DMS53 treated with DMSO at 0.1 percent for 48 hours (cell line): ENCODE measurements around the gene WNT5B.

Experiments
- DNase-seq: peaks from one replicate; lab custom pipeline; 2025; ENCODE audit not compliant: unreplicated experiment; lab: John Stamatoyannopoulos, UW

The WNT5B gene

DNA sequence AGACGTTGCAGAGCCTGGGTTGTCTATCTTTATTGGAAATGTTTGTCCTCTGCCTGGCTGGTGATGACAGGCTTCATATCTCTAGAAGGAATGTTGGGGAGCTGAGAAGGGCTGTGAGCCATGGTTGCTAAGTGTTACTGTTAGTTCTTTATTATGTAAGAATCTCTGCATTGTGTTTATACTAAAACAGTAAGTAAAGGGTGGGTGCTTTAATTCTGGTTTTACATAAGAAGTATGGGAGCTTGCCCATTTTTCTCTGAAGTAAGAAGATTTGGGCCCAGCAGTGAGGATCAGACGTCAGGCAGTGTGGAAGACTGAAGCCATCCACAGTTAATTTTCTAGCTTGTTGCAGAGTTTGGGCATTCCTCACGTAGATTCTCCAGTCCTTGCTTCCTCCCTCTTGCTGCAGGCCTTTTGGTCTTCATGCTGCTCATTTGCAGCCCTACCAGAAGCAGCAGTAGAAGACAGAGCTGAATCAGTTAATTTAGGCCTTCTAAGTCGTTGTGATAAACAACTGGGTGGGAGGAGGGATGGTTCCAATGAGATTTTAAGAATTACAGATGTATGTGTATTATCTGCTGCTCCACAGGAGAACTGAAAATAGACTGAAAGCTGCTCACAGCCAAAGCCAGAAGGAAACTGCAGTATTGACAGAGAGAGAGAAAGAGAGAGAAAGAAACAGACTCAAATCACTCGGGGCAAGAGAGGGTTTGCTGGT lies 21.4 kb downstream of the WNT5B start:
- DNase-seq, result no peak

DNA sequence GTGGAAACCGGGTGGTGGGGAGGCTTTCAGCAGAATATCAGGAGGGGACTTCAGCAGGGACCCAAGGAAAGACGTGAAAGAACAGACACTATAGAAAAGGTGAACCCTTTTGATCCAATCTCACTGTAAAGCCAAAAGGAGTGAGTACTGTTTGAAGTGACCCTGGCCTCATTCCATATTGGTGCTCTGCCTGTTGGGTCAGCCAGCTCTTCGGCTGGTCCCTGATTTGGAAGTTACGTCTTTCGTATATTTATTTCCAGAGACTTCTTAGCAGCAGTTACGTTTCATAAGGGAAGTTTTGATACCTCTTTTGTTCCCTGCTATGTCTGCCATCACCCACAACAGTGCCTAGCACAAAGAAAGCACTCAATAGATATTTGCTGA lies 21.9 kb downstream of the WNT5B start:
- DNase-seq, result no peak

DNA sequence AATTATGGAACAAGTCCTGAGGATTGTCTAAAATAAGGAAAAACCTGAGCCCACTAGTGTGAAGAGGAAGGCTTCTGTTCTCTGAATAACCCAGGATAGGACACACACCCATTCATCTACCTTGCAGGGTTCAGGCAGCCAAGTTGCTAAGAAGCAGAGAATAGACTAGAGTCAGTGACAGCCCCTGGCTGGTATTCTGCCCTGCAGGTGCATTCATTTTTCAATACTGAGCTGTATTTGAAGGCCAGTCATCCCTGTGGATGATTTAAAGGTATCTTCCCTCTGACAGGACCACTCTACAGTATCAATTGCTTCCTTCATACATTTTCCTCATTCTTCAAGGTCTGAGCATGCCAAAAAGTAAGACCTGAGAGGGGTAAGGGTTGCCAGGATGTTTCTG lies 22.9 kb downstream of the WNT5B start:
- DNase-seq, result no peak

DNA sequence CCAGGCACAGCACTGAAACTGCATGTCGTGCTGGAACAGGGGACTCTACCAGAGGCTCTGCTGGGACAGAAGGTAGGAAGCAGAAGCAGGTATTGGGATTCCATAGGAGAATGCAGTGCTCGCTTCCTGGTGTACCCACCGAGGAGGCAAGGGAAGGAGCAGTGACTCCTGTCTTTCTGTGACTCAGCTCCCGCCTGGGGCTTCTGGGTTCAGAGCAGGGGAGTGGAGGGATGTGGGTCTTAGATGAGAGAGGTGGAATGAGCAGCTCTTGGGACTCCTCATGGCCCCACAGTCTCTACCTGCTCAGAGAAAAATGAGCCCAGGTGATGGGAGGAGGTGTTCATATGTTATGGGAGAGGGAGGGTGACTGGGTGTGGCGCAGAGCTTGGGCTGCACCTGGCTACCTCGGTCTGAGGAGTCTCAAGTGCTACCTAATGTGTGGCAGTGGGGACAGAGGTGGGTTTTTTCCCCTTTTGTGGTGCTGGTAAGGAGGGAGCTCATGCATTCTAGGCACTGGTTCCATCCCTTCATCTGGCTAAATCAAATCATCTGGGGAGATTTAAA lies 26.3 kb downstream of the WNT5B start:
- DNase-seq, result no peak

DNA sequence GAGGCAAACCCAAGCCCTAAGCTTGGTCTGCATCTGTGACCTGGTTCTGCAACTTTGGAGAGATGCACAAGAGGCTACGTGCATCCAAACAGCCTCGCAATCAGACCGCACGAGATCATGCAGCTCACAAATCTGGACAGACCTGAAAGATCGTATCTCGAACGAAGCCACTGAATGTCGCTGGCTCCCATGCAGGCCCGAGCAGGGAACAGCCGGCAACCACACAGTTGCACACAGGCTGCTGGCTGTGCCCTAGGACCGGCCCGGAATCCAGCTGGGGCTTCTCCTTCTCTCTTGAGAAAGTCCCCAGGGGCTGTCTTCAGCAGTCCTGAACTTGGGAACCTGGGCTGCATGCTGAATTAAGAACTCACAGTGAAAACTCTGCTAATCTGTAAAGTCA lies 27.9 kb downstream of the WNT5B start:
- DNase-seq, result no peak

DNA sequence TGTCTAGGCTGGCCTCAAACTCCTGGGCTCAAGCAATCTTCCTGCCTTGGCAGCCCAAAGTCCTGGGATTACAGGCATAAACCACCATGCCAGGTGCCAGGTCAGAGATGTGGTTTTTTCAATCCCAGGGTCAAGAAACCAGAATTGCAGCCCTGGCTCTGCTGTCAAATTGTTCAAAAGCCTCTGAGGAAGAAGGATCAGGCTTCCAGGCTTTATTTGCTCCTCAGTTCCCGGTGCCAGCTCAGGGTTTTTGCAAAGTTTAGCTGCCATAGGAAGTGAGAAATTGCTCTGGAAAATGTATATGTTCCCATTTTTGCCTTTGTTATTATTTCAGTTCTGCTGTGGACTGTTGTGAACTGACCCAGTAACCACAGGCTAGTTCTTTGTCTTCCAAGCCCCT lies 28.7 kb downstream of the WNT5B start:
- DNase-seq, result no peak

DNA sequence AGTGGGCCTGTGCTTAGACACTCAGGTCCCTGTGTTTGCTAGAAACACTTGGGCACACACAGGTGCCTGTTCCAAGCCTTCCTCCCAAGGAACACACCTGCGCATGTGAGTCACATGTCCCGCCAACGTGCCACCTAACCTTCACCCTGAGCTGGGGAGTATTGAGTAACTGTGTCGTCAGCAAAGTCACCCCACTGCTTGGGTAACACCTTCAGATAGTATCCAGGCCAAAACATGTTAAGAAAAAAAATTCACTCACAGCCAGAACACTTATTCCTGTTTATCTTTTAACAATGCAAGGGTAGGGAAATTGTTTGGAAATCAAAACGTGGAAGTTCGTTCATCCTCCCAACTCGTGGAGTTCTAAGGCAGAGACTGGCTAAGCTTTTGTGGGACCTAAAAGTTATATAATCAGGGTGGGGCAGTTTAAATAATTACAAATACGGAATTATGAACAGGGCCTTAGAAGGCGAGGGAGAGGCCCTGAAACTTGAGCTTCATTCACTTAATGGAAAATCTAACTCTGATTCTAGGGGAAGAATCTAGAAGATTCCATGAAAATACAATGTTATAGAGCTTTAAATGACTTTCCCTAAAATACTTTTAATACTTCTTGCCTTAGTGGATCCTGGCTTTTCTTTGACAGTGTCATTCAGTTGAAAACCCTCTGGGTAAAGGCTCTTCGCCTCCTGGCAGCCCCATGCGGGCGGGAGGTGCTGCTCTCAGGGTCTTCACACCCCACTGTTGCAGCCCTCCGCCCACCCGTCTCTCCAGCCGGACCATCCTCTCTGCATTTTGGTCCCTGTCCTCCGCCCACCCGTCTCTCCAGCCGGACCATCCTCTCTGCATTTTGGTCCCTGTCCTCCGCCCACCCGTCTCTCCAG lies 31.5 kb downstream of the WNT5B start:
- no peak for DNase-seq

DNA sequence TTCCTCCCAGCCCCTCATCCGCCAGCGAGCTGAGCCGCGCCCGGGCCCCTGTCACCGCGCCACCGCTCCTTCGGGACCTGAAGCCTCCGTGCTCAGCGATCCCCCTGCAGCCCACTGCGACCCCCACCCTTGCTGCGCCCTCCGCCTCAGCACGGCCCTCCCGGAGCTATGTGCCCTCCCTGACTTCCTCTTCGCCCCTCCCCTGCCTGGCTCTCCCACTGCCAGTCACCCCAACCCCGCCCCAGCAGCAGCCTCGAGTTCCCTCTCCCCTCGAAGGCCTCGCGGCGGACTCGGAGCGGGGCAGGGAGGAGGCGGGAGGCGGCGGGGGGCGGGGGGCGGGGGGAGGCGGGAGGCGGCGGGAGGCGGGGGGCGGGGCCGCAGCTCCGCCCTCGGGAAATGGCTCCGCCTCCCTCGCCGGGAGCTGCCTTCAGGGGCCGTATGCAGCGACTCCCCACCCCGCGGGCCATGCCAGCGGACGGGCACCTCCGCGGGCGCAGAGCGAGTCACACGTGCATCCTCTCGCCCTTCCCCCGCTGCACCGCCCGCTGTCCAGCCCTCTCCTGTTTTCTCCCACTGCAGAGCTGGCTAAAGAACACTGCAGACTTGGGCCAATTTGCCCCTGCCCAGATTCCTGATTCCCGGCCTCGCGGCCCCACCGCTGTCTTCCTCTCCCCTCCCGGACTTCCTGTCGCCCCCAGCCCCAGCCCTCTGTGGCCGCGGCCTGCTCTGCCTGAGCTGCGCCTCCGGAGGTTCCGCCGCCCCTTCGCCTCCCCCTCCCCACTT lies 32.7 kb downstream of the WNT5B start:
- peak; percentile 97 for DNase-seq

DNA sequence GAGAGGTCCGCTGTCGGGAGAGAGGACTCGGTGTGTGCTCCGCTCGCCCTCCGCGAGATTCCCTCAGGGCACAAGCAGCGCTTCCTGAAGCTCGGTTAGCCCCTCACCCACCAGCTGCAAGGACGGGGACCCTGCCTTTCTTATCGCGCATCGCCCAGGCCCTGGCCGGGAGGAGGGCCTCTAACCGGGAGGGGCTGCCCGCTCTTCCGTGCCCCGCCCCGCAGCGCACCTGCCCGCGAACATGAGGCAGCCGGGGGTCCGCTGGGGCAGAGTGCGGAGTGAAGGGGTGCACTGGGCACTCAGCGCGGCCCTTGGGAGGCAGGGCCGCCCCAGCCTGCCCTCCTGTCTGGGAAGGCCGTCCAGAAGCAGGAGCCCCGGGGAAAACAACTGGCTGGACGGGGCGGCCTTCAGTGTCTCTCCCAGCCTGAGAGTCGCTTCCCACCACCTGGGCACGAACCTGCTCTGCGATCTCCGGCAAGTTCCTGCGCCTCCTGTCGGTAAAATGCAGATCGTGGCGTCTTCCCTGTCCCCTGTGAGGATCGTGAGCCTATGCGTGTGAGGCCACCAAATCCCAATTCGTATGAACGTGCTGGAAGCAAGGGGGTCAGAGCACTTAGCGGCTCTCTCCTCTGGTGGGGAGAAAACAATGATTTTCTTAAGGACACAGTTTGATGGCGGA lies 33.9 kb downstream of the WNT5B start:
- peak; percentile 86 for DNase-seq

DNA sequence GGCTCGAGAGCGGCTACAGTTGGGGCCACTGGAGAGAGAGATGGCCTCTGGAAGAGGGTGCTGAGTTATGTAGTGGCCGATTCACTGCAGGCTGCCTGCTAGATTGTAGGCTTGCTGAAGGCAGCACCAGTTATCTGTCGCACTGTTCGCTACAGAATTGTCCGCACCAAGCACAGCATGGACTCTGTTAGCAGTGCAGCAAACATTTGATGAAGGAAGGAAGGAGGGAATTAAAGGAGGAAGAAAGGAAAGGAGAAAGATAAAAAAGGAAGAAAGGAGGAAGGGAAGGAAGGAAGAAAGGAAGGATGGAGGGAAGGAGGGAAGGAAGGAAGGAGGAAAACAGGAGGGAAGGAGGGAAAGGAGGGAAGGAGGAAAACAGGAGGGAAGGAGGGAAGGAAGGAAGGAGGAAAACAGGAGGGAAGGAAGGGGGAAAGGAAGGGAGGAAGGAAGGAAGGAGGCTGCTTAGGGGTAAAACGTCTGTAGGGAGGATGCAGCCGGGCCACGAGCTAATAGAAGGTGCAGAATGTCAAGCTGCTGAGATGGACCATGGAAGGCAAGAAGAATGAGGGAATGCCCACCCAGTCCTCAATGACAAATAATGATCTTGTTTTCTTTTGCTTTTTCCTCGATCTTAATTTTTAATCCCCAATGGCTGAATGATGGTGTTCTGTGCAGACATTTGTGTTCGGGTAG lies 34.6 kb downstream of the WNT5B start:
- DNase-seq, result no peak

DNA sequence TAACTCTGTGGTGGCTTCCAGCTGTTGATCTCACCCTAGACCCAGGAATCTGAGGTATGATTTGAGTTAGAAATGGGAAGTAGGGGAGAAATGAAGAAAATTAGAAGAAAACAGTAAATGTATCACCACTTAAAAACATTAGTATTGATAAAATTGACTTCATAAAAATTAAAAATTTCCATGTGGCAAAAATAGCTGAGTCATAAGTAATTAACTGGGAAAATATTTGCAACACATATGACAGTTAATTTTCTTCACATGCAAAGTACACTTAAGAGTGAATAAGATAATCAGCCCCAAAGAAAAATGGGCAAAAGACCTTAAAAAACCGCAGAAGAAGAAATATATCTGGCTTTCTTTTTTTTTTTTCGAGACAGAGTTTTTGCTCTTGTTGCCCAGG lies 36.3 kb downstream of the WNT5B start:
- no peak for DNase-seq

DNA sequence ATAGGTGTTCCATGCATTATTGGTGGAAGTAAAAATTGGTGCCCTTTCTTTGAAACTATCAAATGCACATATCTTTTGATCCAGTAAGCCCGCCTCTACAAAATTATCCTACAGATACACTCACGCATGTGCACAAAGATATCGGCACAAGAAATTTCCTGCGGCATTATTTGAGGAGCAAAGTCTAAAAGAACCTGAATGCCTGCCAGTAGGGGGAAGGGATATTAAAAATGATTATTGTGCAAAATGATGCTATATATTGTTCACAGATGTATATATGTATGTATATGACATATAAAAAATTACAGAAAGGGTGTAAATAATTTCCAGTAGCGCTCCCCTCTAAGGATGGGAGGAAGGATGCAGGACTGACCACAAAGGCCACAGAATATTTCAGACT lies 37.2 kb downstream of the WNT5B start:
- DNase-seq, result no peak

DNA sequence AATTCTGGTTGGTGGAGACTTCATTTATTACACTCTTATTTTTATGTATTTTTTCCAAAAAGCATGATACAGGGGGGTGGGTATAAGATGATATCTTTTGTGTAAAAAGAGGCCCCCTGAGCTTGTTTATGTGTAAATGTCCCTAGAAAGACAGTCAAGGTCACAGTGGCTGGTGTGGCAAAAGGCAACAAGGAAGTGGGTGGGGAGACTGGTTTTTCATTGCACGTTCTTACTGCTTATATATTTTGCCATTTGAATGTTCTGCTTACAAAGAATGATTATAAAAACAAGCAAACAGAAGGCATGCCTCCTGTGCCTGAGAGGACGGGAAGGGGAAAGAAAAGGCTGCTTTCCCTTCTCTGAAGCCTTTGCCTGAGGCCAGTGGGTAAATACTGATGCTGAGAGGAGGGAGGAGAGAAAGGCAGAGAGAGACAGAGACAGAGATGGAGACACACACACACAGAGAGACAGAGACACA lies 37.7 kb downstream of the WNT5B start:
- DNase-seq, result peak; percentile 30

DNA sequence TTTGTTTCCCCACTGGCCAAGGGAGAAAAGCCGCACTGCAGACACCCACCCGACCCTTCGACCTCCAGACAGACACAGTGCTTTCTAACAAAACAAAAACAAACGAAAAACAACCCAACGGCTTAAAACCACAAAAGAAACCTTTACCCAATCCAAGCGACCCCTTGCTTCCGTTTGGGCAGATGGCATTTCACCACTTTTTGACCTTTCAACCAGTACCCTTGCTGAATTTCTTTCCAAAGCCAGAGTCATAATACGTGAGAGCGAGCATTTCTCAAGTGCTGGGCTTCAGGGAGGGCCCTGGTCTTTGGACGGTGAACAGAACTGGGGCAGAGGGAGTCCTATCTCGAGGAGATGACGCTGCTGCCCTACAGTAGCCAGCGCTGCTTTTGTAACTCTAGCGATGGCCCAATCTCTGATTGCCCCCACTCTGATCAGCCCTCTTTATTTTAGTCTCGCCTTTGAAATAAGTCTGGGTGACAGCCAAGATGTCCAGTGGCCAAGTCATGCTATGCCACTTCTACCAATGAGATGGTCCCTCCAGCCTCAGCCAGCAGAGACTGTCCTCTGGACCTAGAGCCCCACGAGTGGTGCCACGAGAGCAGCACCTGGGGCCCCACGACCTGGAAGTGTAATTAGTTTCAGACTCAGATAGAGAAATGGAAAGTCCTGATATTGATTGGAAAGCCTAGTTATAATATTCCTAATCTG lies 40.0 kb downstream of the WNT5B start:
- no peak for DNase-seq

DNA sequence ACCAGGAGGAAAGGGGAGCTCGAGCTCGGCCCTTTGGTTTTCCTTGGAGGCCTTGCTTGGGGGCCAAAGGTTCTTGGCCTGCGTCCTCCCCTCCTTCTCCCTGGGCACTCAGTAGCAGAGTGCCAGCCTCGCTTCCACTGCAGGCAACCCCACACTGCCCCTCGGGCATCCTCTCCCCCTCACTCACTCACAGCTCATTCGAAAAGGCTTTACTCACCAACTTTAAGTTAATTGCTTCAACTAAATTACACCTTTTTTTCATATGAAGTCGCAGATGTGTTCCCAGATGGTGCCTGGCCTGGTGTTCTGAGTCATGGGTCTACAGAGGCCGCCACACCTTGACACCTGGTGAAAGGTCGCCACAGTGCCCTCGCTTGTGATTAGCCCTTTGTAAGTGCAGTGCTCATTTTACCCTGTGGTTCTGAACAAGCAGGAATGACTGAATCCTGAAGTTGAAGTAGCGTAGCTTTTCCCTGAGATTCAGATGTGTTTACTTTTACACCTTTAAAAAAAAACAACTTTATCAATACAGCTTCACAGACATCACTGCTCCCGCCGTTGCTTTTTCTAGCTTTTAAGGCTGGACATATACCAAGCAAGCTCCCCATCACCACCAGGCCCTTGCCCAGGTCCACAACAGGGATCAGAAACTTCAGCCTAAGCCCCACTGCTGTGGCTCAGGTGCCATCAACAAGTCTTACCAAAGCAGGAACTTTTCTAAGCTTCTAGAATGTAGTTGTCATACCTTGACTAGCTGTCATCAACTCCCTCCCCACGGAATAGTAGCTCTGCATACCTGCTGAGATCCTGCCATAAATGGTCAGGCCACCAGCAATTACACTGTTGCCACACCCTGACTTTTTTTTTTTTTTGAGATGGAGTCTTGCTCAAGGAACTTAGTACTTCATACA lies 41.6 kb downstream of the WNT5B start:
- no peak for DNase-seq

DNA sequence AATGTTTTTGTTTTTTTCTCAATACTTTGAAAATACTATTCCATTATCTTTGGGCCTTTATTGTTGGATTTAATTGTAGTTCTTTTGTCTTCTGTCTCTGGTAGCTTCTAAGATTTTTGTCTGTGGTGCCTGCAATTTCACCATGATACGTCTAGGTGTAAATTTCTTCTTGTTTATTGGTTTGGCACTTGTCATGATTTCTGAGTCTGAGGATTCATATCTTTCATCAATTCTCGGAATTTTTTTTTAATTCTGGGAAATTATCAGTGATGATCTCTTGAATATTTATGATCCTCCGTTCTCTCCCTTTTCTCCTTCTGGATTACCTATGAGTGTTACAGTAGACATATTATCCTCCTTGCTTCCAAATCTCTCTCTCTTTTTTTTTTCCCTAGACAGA lies 47.0 kb downstream of the WNT5B start:
- DNase-seq, result no peak

DNA sequence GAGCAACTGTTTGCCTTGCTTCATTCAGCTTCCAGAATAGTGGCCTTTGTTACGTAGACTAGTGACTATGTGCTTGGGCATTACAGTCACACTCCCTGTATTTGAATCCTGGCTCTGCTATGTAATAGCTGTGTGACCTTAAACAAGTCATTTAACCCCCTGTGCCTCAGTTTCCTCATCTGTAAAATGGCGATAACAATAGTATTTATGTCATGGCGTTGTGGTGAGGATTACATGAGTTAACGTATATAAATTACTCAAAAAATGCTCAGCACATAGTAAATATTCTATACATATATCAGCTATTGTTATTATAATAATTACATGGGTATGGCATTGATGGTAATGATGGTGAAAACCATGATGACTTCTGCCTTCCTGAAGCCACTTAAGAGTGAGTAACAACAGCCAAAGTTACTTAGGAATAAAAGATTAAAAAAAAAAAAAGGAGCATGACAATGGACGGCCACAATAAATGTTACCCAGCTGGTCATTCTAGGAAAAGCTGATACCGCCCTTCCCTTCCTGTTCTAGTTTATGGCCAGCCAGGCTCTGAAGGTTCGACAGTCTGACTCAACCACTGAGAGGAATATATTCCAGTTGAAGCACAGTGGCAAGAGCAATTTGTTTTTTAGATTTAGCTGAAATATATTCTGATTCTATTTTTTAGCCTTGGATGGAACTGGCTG lies 51.9 kb downstream of the WNT5B start:
- DNase-seq, result no peak

DNA sequence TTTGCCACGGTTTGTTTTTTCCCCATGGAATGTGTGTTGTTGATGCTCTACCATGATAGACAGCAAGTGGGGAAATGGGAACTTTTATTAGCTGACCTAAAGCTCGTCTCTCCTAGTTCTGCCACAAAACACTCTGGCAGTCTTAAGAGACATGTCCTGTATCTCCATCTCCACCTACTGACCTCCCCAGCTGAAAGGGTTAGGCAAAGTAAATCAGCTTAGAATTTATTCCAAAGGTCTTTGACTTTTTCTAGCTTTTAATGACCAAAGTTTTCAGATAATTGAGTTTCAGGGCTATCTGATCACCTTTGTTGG lies 52.4 kb downstream of the WNT5B start:
- DNase-seq, result no peak
